Prostate gland (tissue), 2 donors: Measurements from ENCODE around the gene AWAT1.

ENCODE experiments used
- CTCF ChIP-seq, 4 experiments: fragments of 200-600 bp in 2 of 4; fragments of 450-650 bp in 2 of 4; sonication (generic) in 2 of 4; IDR thresholded peaks; 1 replicate in 3 of 4; 2 replicates in 1 of 4; pipeline ENCODE4 v1.5.1; 2016 to 2019; ENCODE audit warnings: antibody characterized with exemption in 4 of 4, mild to moderate bottlenecking in 2 of 4, moderate library complexity in 2 of 4
- POLR2A ChIP-seq: fragments of 450-650 bp; IDR thresholded peaks from one replicate; pipeline ENCODE4 v1.6.1; 2016; ENCODE audit warnings: antibody characterized with exemption, mild to moderate bottlenecking
- POLR2AphosphoS5 ChIP-seq: sonication (generic); formaldehyde crosslinking; IDR thresholded peaks from one replicate; pipeline ENCODE4 v1.6.1; 2017; ENCODE audit warnings: antibody characterized with exemption

DNA sequence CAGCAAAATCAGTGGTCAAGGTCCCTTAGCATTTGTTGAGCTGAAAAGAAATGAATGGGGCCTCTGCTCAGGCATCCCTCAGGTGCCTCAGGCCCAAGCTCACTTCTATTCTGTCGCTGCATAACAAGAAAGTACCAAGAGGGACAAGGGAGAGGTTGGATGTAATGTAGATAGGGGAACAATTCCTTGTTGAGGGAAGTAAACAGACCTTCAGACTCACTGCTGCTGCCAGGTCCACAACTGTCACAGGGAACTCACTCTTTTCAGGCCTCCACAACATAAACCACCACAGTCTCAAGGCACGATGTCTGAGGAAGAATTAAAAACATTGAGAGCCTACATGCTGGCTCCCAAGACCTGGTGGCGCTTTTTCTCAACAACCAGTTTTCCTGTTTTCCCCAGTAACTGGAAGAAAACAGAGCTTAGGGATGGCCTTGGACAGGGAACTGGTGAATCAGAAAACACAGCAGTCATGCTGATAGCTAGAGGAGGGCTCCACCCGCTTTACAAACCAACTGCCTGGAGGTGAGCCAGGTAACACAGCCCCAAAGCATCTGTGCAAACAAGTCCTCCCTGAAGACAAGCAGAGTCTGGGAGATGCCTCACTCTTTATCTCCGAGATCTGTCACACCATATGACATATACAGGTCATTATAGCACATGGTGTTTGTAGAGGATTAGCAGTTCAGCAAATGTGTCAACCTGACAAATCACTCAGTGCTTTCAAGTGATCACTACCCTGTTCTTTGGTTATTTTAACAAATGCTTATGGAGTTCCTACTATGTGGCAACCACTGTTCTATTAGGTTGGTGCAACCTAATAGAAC, 14.3 kb upstream of the AWAT1 start:
- TF ChIP-seq CTCF (IDR thresholded peaks at IDR 0.05), result no peak
- no peak for TF ChIP-seq POLR2A
- peak; percentile 50 for TF ChIP-seq POLR2AphosphoS5
